Epidermal melanocyte (primary cell): Measurements from ENCODE around the gene NTRK2.
A peak's percentile ranks its signal among the peaks of the same experiment; 100 is the strongest.

ENCODE experiments used
- DNase-seq: peaks from one replicate; pipeline ENCODE4 v3.0.0; 2011; ENCODE audit warnings: low spot score; ENCODE audit not compliant: insufficient read length

Gene NTRK2

GRCh38 chr9:84969736-84970135 lies 300.2 kb downstream of the NTRK2 start:
- DNase-seq: no peak

- DNase-seq: no peak
Observed at GRCh38 chr9:84970432-84970831, 300.9 kb downstream of the NTRK2 start.

- DNase-seq: no peak
Observed at GRCh38 chr9:84971571-84971970, 302.0 kb downstream of the NTRK2 start.

GRCh38 chr9:84974258-84974657 lies 304.7 kb downstream of the NTRK2 start:
- no peak for DNase-seq

GRCh38 chr9:84974855-84975254 lies 305.3 kb downstream of the NTRK2 start:
- DNase-seq: no peak

GRCh38 chr9:84975926-84976325 lies 306.4 kb downstream of the NTRK2 start:
- no peak for DNase-seq

GRCh38 chr9:84978661-84979060 lies 309.1 kb downstream of the NTRK2 start:
- DNase-seq: no peak

GRCh38 chr9:84983749-84984148 lies 314.2 kb downstream of the NTRK2 start:
- no peak for DNase-seq

- DNase-seq: no peak
Observed at GRCh38 chr9:84988621-84989020, 319.1 kb downstream of the NTRK2 start.

- DNase-seq: peak; percentile 41
Observed at GRCh38 chr9:84990416-84990815, 320.9 kb downstream of the NTRK2 start.

GRCh38 chr9:84990850-84991513 lies 321.5 kb downstream of the NTRK2 start:
- no peak for DNase-seq

GRCh38 chr9:84991514-84991870 lies 322.0 kb downstream of the NTRK2 start:
- no peak for DNase-seq

- no peak for DNase-seq
Observed at GRCh38 chr9:84992381-84992780, 322.9 kb downstream of the NTRK2 start.

GRCh38 chr9:84993105-84993504 lies 323.6 kb downstream of the NTRK2 start:
- DNase-seq: no peak

- no peak for DNase-seq
Observed at GRCh38 chr9:84996029-84996428, 326.5 kb downstream of the NTRK2 start.

GRCh38 chr9:84996716-84997115 lies 327.2 kb downstream of the NTRK2 start:
- no peak for DNase-seq

- no peak for DNase-seq
Observed at GRCh38 chr9:84997472-84997871, 327.9 kb downstream of the NTRK2 start.

GRCh38 chr9:84998639-84999038 lies 329.1 kb downstream of the NTRK2 start:
- DNase-seq: no peak

- no peak for DNase-seq
Observed at GRCh38 chr9:84999788-85000187, 330.3 kb downstream of the NTRK2 start.

GRCh38 chr9:85001925-85002324 lies 332.4 kb downstream of the NTRK2 start:
- no peak for DNase-seq

- no peak for DNase-seq
Observed at GRCh38 chr9:85004818-85005413, 335.4 kb downstream of the NTRK2 start.

- DNase-seq: no peak
Observed at GRCh38 chr9:85007748-85008147, 338.2 kb downstream of the NTRK2 start.

- no peak for DNase-seq
Observed at GRCh38 chr9:85008215-85008614, 338.7 kb downstream of the NTRK2 start.
